IMR-90 (cell line): ENCODE measurements around the gene MCL1. TPM values are rescaled to one million over a fixed set of nuclear protein-coding genes. Genes with fewer than 3 reads are reported as not detected.
A peak's percentile ranks its signal among the peaks of the same experiment; 100 is the strongest.

ENCODE experiments used
- ATAC-seq: fragments of 200-7000 bp; cut with Tn5 transposase; 2 replicates; pipeline ENCODE4 v1.9.1; 2020; ENCODE audit warnings: low read depth, mild to moderate bottlenecking, moderate library complexity
- BruUV-seq: library from RNA; stranded (reverse); fragments of 400-500 nt; replicated peaks from 2 replicates; lab custom pipeline; 2021; lab: Mats Ljungman, UMichigan
- CTCF ChIA-PET: fragments of 300-600 bp; formaldehyde crosslinking; extraction: SDS; loops from one replicate; lab custom pipeline; 2021; ENCODE audit warnings: antibody characterized with exemption; lab: Yijun Ruan, JAX
- POLR2A ChIA-PET: fragments of 300-600 bp; sonication (Branson Sonifier 250); formaldehyde crosslinking; loops from one replicate; lab custom pipeline; 2022; ENCODE audit warnings: antibody characterized with exemption; ENCODE audit not compliant: unreplicated experiment; lab: Charles Lee
- DNase-seq: peaks from one replicate; pipeline ENCODE4 v3.0.0; 2013
- H2AFZ ChIP-seq: replicated peaks from 2 replicates; pipeline ENCODE3; 2013; ENCODE audit warnings: low read length, mild to moderate bottlenecking; ENCODE audit not compliant: poor library complexity
- H2AK5ac ChIP-seq: 2 replicates; pipeline ENCODE4 v1.6.1; 2013; ENCODE audit warnings: low read depth, low read length, inconsistent platforms
- H2AK9ac ChIP-seq: replicated peaks from 2 replicates; pipeline ENCODE3; 2013; ENCODE audit warnings: mild to moderate bottlenecking, low read depth, low read length, moderate library complexity; ENCODE audit not compliant: poor library complexity
- H2BK120ac ChIP-seq: 2 replicates; pipeline ENCODE4 v1.6.1; 2013; ENCODE audit warnings: low read depth, low read length, inconsistent platforms
- H2BK15ac ChIP-seq: 3 replicates; pipeline ENCODE4 v1.6.1; 2013; ENCODE audit warnings: low read depth, low read length, inconsistent platforms
- H2BK20ac ChIP-seq: 2 replicates; pipeline ENCODE4 v1.6.1; 2013; ENCODE audit warnings: low read depth, mild to moderate bottlenecking, inconsistent platforms, low read length, moderate library complexity
- H2BK5ac ChIP-seq: 2 replicates; pipeline ENCODE4 v1.6.1; 2013; ENCODE audit warnings: mild to moderate bottlenecking, low read depth, low read length, inconsistent platforms; ENCODE audit not compliant: poor library complexity, severe bottlenecking
- H3K14ac ChIP-seq: replicated peaks from 2 replicates; pipeline ENCODE4 v1.6.1; 2013; ENCODE audit warnings: low read depth, low read length, inconsistent platforms
- H3K18ac ChIP-seq: 2 replicates; pipeline ENCODE4 v1.6.1; 2013; ENCODE audit warnings: low read depth, low read length, control low read depth
- H3K23ac ChIP-seq: 2 replicates; pipeline ENCODE4 v1.6.1; 2013; ENCODE audit warnings: low read depth, low read length, inconsistent platforms
- H3K27ac ChIP-seq: 2 replicates; pipeline ENCODE4 v1.5.1; 2013; ENCODE audit warnings: mild to moderate bottlenecking, control low read depth, low read length; ENCODE audit not compliant: insufficient read depth
- H3K27me3 ChIP-seq: 2 replicates; pipeline ENCODE4 v1.6.1; 2013; ENCODE audit warnings: low read length; ENCODE audit not compliant: control insufficient read depth, insufficient read depth
- H3K36me3 ChIP-seq: 2 replicates; pipeline ENCODE4 v1.6.1; 2013; ENCODE audit warnings: low read length, mixed read lengths; ENCODE audit not compliant: control insufficient read depth, insufficient read depth
- H3K4ac ChIP-seq: 2 replicates; pipeline ENCODE4 v1.6.1; 2013; ENCODE audit warnings: low read depth, low read length, inconsistent platforms
- H3K4me1 ChIP-seq: 2 replicates; pipeline ENCODE4 v1.6.1; 2013; ENCODE audit warnings: low read length, mixed read lengths; ENCODE audit not compliant: control insufficient read depth, insufficient read depth
- H3K4me2 ChIP-seq: 2 replicates; pipeline ENCODE4 v1.6.1; 2013; ENCODE audit warnings: low read depth, mild to moderate bottlenecking, control low read depth, low read length, moderate library complexity
- H3K4me3 ChIP-seq: 2 replicates; pipeline ENCODE4 v1.5.1; 2013; ENCODE audit warnings: low read depth, mild to moderate bottlenecking, control low read depth, low read length, moderate library complexity; ENCODE audit not compliant: insufficient read depth
- H3K56ac ChIP-seq: 2 replicates; pipeline ENCODE4 v1.6.1; 2013; ENCODE audit warnings: low read length, inconsistent platforms; ENCODE audit not compliant: insufficient read depth; ENCODE audit errors: extremely low read depth
- H3K79me1 ChIP-seq, 2 experiments: 2 replicates each; pipeline ENCODE4 v1.6.1; 2013; ENCODE audit warnings: low read length in 2 of 2, inconsistent platforms in 1 of 2, low read depth in 1 of 2
- H3K9ac ChIP-seq: 2 replicates; pipeline ENCODE4 v1.6.1; 2013; ENCODE audit warnings: low read depth, low read length, control low read depth
- H3K9me1 ChIP-seq: 2 replicates; pipeline ENCODE4 v1.6.1; 2013; ENCODE audit warnings: low read length, inconsistent platforms; ENCODE audit not compliant: insufficient read depth
- H3K9me3 ChIP-seq: 2 replicates; pipeline ENCODE4 v1.6.1; 2013; ENCODE audit warnings: low read length; ENCODE audit not compliant: control insufficient read depth, insufficient read depth
- H4K20me1 ChIP-seq: 2 replicates; pipeline ENCODE4 v1.6.1; 2013; ENCODE audit warnings: low read length, inconsistent platforms; ENCODE audit not compliant: insufficient read depth
- H4K5ac ChIP-seq: 2 replicates; pipeline ENCODE4 v1.6.1; 2013; ENCODE audit warnings: mild to moderate bottlenecking, low read depth, low read length, control low read depth
- H4K8ac ChIP-seq, 2 experiments: 2 replicates each; pipeline ENCODE4 v1.6.1; 2013; ENCODE audit warnings: low read depth in 2 of 2, low read length in 2 of 2, control low read depth in 1 of 2, inconsistent platforms in 1 of 2
- H4K91ac ChIP-seq: 2 replicates; pipeline ENCODE4 v1.6.1; 2013; ENCODE audit warnings: low read depth, low read length, inconsistent platforms; ENCODE audit not compliant: insufficient read depth
- BHLHE40 ChIP-seq: fragments of 150-350 bp; IDR thresholded peaks from 2 replicates; pipeline ENCODE4 v1.6.1; 2016; ENCODE audit warnings: mild to moderate bottlenecking, low read depth, low read length
- CEBPB ChIP-seq: IDR thresholded peaks from 2 replicates; pipeline ENCODE4 v1.6.1; 2012; ENCODE audit warnings: low read depth, low read length, improper control_type of control experiment
- CHD1 ChIP-seq: IDR thresholded peaks from 2 replicates; pipeline ENCODE4 v1.6.1; 2012; ENCODE audit warnings: low read depth, low read length, improper control_type of control experiment
- MAFK ChIP-seq: IDR thresholded peaks from 2 replicates; pipeline ENCODE4 v1.6.1; 2012; ENCODE audit warnings: low read depth, low read length, improper control_type of control experiment
- MAZ ChIP-seq: IDR thresholded peaks from 2 replicates; pipeline ENCODE4 v1.6.1; 2012; ENCODE audit warnings: low read depth, mild to moderate bottlenecking, low read length, improper control_type of control experiment, moderate library complexity, borderline replicate concordance
- POLR2A ChIP-seq: IDR thresholded peaks from 2 replicates; pipeline ENCODE4 v1.6.1; 2012; ENCODE audit warnings: mild to moderate bottlenecking, low read depth, low read length
- RAD21 ChIP-seq: IDR thresholded peaks from 2 replicates; pipeline ENCODE4 v1.6.1; 2012; ENCODE audit warnings: low read length, improper control_type of control experiment
- RFX5 ChIP-seq: IDR thresholded peaks from 2 replicates; pipeline ENCODE4 v1.8.0; 2012; ENCODE audit warnings: low read depth, mild to moderate bottlenecking, low read length, moderate library complexity
- SMC3 ChIP-seq: fragments of 150-350 bp; IDR thresholded peaks from 2 replicates; pipeline ENCODE4 v1.6.1; 2016; ENCODE audit warnings: low read depth, mild to moderate bottlenecking, antibody characterized with exemption, low read length, moderate library complexity
- WGBS, 2 experiments: methylation state at CpG; one replicate each; pipeline versions ENCODE4 v1.1.5 to v1.1.7; 2013; ENCODE audit warnings: missing lambda C conversion rate in 2 of 2; ENCODE audit not compliant: insufficient read length in 1 of 2; ENCODE audit errors: extremely low coverage in 2 of 2; 5-methylcytosine and 5-hydroxymethylcytosine counted together
- dilution Hi-C: fragments of 300-500 bp; cut with HindIII; formaldehyde crosslinking; loops from one replicate; pipeline ENCODE4 v1.14.3; 2018; ENCODE audit warnings: low sequenced_read_pairs; ENCODE audit not compliant: unreplicated experiment
- in situ Hi-C: fragments of 300-500 bp; cut with MboI; formaldehyde crosslinking; loops from 3 replicates; pipeline ENCODE4 v1.14.3; 2019; ENCODE audit warnings: low sequenced_read_pairs, inconsistent platforms, mixed read lengths
- intact Hi-C: fragments of 100-400 bp; cut with micrococcal nuclease; formaldehyde crosslinking; loops from 2 replicates; pipeline ENCODE4 v1.10.0; 2022
- polyA plus RNA-seq, 3 experiments: library from polyadenylated mRNA; depleted of rRNA; stranded (reverse); fragments of >200 nt; gene quantifications; 2 replicates each; pipeline ENCODE4 v1.2.3, GENCODE V29; 2012; ENCODE audit warnings: low replicate concordance in 1 of 3
- total RNA-seq: library from RNA; depleted of rRNA; stranded (reverse); fragments of >200 nt; gene quantifications from 2 replicates; pipeline ENCODE4 v1.2.3, GENCODE V29; 2012

The MCL1 gene
- total and polyA plus RNA-seq, 2 of the 4 experiments (the other 2 are of a cell fraction) = 79.5 to 142 TPM

GRCh38 chr1:150628766-150629114 is 49.3 kb upstream of the MCL1 start:
- intact Hi-C loops = loop anchor here (2.0 kb wide), 1 partner anchor 184 kb away; no protein-coding TSS in a partner anchor

More at GRCh38 chr1:150628766-150629114, 49.3 kb upstream of the MCL1 start:
- no TSS peak for BruUV-seq
- ChIA-PET CTCF (interaction anchor here (1.0 to 1.6 kb wide), 3 partner anchors 9 to 68 kb away, joined by 3 to 7 read pairs (median 4); no protein-coding TSS in a partner anchor), POLR2A (no interaction called here)
- TF ChIP-seq SMC3 (no peak), RAD21 (no peak), MAFK (no peak), MAZ (no peak), BHLHE40 (no peak), POLR2A (no peak), CHD1 (no peak; the same call in 1 of the 2 replicates), RFX5 (no peak), CEBPB (no peak)
- Histone ChIP-seq H3K23ac (no peak overlapping the region; the same call in 1 of the 2 replicates), H2AK5ac (no peak overlapping the region), H3K14ac (no peak overlapping the region), H3K4me1 (no peaks in the 10 kb centered on the region; the same call in 1 of the 2 replicates), H3K36me3 (peaks cover 10% of the 10 kb centered on the region), H3K9me3 (no peaks in the 10 kb centered on the region), H2BK5ac (peak overlapping the region; percentile 8), H4K5ac (no peak overlapping the region), H2AFZ (peak overlapping the region; percentile 85), H2AK9ac (peak overlapping the region; percentile 85), H2BK120ac (no peak overlapping the region), H2BK15ac (no peak overlapping the region), H2BK20ac (no peak overlapping the region), H3K27me3 (no peaks in the 10 kb centered on the region), H3K27ac (no peak overlapping the region), H3K4me3 (peak overlapping the region; percentile 54), H3K79me1 (peaks cover 26 to 41% of the 10 kb centered on the region in 2 experiments), H4K91ac (no peak overlapping the region), H4K20me1 (no peaks in the 10 kb centered on the region; the same call in 1 of the 2 replicates), H3K4ac (peak overlapping the region; percentile 5; the same call in 1 of the 2 replicates), H3K4me2 (peak overlapping the region; percentile 76), H3K18ac (no peak overlapping the region), H3K9me1 (peaks cover 3% of the 10 kb centered on the region), H3K56ac (peak overlapping the region; percentile 50; the same call in 1 of the 2 replicates), H3K9ac (peak overlapping the region; percentile 33; the same call in 1 of the 2 replicates), H4K8ac (peak overlapping the region in 1 of 2 experiments; percentile 45; a peak in 1 of 4 replicates)
- ATAC-seq (no peak), DNase-seq (no peak)
- WGBS, 2 experiments = 0% methylated on average over 5 of the region's 9 CpGs; no CpG with 5 or more reads in 1 of the 2 experiments
- in situ Hi-C loops = no loop called here
- dilution Hi-C loops = no loop called here
